ENCODE results near the gene ZEB2. TPM values are rescaled to one million over a fixed set of nuclear protein-coding genes. Genes with fewer than 3 reads are reported as not detected.

The ZEB2 gene
- total RNA-seq, 1 donor from 2014 or later = 108 TPM

DNA sequence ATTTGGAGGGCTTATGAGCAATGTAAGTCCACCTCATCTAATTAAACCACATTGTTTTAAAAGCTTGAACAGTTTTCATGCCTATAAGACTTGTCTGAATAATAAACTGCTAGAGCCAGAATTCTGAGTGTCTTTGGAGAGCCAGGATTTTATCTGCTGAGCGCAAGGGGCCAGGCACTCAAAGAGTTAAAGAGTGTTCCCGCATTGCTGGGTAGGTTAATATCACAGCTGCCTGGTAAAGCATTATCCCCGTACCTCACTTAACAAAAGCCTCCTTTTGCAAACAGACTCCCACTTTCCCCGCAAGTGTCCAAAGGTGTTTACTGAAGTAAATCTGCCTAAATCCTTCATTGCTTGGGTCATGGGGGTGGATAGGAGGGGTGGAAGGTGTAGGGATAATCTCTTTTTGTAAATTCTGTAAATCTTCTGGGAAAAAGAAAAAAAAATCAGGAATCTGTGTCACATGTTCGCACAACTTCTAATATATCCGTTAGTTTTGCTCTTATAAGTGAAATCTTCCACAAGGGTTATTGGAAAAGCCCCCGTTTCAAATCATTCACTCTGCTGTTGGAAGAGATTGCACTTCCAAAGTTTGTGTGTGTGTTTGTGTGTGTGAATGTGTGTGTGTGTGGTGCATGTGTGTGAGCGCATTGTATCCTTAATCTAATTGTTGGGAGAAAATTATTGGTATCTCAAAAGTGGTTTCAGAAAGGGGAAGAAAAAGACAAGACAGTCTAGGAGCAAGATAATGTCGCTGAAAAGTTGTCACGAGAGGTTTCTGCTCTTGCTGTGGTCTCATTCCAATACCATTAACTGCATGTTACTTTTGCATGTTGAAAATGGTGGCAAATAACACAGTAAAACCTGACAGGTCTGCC is 10.7 kb downstream of the ZEB2 start:
- Histone ChIP-seq H3K9ac (ENCODE audit: low read depth in 1 of 3, low read length in 3 of 3) (peak overlapping the region; percentile 57 to 92 (median 60)), H3K4me1 (ENCODE audit: control insufficient read depth in 3 of 3, insufficient read depth in 3 of 3, low read length in 3 of 3) (peaks cover 25 to 61% (median 53%) of the 10 kb centered on the region in 3 donors), H3K4me3 (ENCODE audit: low read length in 3 of 3) (peak overlapping the region; percentile 15 to 59 (median 51))

DNA sequence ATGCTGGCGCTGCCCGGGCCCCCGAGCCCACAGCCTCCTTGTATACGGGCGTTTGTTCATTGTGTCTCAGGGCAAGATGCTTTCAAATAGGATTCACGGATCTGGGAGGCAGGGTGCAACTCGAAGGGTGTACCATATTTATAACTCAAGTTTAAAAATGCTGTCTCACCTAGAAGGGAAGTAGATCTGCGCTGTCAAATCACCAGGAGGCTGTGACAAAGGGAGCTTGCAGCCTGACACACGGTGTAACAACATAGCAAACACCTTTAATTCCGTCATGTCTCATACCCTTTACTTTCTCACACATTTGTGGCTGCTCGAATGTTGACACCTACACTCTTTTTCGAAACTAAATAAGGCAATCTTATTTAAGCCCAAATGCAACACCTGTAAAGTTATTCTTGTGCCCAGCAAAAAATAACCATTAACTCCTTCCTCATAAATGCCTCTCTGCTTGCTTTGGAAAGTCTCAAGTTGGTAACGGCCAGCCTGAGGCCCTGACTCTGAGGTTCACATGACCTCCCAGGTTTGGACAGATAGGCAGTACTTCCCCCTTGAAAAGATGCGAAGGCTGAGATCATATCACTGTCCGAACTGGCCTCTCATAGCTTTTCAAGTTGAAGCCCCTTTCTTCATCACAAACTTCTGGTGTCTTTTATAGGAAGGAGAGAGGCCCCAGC is 11.6 kb downstream of the ZEB2 start:
- Histone ChIP-seq H3K9me3 (ENCODE audit: control insufficient read depth in 3 of 3, low read length in 3 of 3) (no peaks in the 10 kb centered on the region), H3K27ac (ENCODE audit: low read depth, low read length) (peak overlapping the region; percentile 96), H3K36me3 (ENCODE audit: control insufficient read depth in 3 of 3, insufficient read depth in 3 of 3, low read length in 3 of 3) (no peaks in the 10 kb centered on the region), H3K4me3 (ENCODE audit: low read length in 3 of 3) (peak overlapping the region; percentile 3 to 59 (median 51)), H3K4me1 (ENCODE audit: control insufficient read depth in 3 of 3, insufficient read depth in 3 of 3, low read length in 3 of 3) (peaks cover 24 to 70% (median 50%) of the 10 kb centered on the region in 3 donors), H3K27me3 (ENCODE audit: control insufficient read depth in 3 of 3, insufficient read depth in 3 of 3, low read length in 3 of 3) (no peaks in the 10 kb centered on the region), H3K9ac (ENCODE audit: low read depth in 1 of 3, low read length in 3 of 3) (peak overlapping the region; percentile 57 to 92 (median 60))

More for the DNA sequence above, 10.7 kb downstream of the ZEB2 start:
- Histone ChIP-seq H3K27me3 (ENCODE audit: control insufficient read depth in 3 of 3, insufficient read depth in 3 of 3, low read length in 3 of 3) (no peaks in the 10 kb centered on the region), H3K9me3 (ENCODE audit: control insufficient read depth in 3 of 3, low read length in 3 of 3) (no peaks in the 10 kb centered on the region), H3K36me3 (ENCODE audit: control insufficient read depth in 3 of 3, insufficient read depth in 3 of 3, low read length in 3 of 3) (no peaks in the 10 kb centered on the region), H3K27ac (ENCODE audit: low read depth, low read length) (peak overlapping the region; percentile 96)

DNA sequence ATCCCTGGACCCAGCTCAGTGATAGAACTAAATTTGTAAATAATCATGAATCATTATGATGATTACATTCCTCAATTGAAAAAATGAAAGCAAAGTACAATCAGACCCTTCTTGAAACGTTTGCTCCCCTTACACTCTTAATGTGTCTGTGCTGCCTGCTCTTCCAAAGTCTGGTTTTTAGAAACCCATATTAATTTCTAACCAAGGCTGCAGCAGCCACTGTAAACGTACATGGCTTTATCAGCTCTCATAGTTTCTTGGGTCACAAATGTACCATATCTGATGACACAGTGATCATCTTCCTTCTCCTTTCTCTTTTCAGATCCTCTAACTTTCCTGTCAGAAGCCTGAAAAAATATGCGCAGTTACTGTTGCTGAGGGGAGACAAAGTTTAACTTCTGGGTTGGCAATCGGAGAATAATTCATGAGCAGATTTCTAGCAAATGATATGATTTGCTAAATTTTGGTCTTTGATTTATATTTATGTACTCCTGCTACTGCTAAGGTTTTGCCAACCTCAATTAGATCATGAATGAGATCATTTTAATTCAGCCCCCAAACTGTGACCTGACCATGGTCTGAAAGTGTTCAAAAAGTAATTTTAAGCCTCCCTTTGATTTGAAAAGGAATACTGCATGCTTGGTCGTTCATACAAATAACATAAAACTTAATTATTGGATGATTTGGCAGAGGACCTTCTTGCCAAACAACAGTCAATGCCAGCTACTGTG is 12.3 kb downstream of the ZEB2 start:
- H3K9ac ChIP-seq (ENCODE audit: low read depth in 1 of 3, low read length in 3 of 3) = peak overlapping the region; percentile 57 to 92 (median 60)
- peaks cover 24 to 73% (median 48%) of the 10 kb centered on the region in 3 donors for H3K4me1 ChIP-seq (ENCODE audit: control insufficient read depth in 3 of 3, insufficient read depth in 3 of 3, low read length in 3 of 3)
- H3K4me3 ChIP-seq (ENCODE audit: low read length in 3 of 3) = peak overlapping the region; percentile 3 to 59 (median 51)
- no peaks in the 10 kb centered on the region for H3K27me3 ChIP-seq (ENCODE audit: control insufficient read depth in 3 of 3, insufficient read depth in 3 of 3, low read length in 3 of 3)
- H3K9me3 ChIP-seq (ENCODE audit: control insufficient read depth in 3 of 3, low read length in 3 of 3) = no peaks in the 10 kb centered on the region
- H3K27ac ChIP-seq (ENCODE audit: low read depth, low read length) = peak overlapping the region; percentile 96
- H3K36me3 ChIP-seq (ENCODE audit: control insufficient read depth in 3 of 3, insufficient read depth in 3 of 3, low read length in 3 of 3) = no peaks in the 10 kb centered on the region

DNA sequence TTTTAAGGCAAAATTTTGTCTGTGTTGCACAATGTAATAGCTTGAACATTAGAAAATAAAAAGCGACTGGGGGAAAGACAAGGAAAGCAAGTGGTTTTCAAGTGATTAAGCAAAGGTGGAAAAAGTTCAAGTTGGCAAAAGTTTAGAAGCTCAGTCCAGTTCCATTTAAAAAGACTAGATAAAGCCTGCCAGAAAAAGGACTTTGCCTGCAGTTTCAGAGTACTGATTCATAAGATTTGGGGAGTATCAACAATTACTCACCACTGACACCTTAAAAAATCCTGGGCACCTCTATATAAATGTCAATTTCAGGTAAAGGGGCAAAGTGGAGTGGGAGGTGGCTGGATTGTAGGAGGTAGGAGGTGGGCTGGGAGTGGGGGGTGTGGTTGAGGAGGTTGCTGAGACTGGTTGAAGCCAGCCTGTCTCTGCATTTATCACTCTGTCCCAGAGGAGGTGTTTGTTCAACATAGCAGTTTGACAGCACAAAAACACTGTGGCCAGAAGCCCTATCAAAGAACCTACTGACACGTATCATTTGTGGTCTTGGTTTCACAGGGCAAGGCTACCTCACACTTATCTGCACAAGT is 14.6 kb downstream of the ZEB2 start:
- Histone ChIP-seq H3K27me3 (ENCODE audit: control insufficient read depth in 3 of 3, insufficient read depth in 3 of 3, low read length in 3 of 3) (no peaks in the 10 kb centered on the region), H3K27ac (ENCODE audit: low read depth, low read length) (peak overlapping the region; percentile 51), H3K4me1 (ENCODE audit: control insufficient read depth in 3 of 3, insufficient read depth in 3 of 3, low read length in 3 of 3) (peaks cover 20 to 63% (median 40%) of the 10 kb centered on the region in 3 donors), H3K9ac (ENCODE audit: low read depth in 1 of 3, low read length in 3 of 3) (peak overlapping the region in 2 of 3 donors; percentile 35 to 42), H3K36me3 (ENCODE audit: control insufficient read depth in 3 of 3, insufficient read depth in 3 of 3, low read length in 3 of 3) (no peaks in the 10 kb centered on the region), H3K4me3 (ENCODE audit: low read length in 3 of 3) (peak overlapping the region in 1 of 3 donors; percentile 38), H3K9me3 (ENCODE audit: control insufficient read depth in 3 of 3, low read length in 3 of 3) (no peaks in the 10 kb centered on the region)

DNA sequence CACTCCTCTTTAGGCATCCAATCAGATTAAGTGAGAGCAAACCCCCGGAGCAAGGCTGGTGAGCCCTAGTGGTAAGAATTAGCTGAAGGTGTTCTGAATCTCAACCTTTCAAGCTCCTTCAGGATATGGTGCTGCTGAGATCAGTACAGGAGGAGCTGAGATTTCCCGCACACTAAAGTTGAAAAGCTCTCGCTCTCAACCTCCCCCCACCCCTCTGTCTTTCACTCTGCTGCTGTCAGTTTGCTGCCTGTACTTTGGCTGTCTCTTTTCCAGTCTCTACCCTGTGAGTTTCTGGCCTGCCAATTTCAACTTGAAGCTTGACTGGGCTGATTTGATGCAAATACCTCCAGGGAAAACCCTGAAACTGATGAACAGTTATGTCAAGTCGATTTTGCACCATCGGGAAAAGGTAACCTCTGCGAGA is 15.7 kb downstream of the ZEB2 start:
- Histone ChIP-seq H3K4me1 (ENCODE audit: control insufficient read depth in 3 of 3, insufficient read depth in 3 of 3, low read length in 3 of 3) (peaks cover 19 to 58% (median 36%) of the 10 kb centered on the region in 3 donors), H3K9me3 (ENCODE audit: control insufficient read depth in 3 of 3, low read length in 3 of 3) (no peaks in the 10 kb centered on the region), H3K4me3 (ENCODE audit: low read length in 3 of 3) (peak overlapping the region in 2 of 3 donors; percentile 15 to 23), H3K9ac (ENCODE audit: low read depth in 1 of 3, low read length in 3 of 3) (peak overlapping the region; percentile 0 to 46 (median 42)), H3K36me3 (ENCODE audit: control insufficient read depth in 3 of 3, insufficient read depth in 3 of 3, low read length in 3 of 3) (no peaks in the 10 kb centered on the region), H3K27me3 (ENCODE audit: control insufficient read depth in 3 of 3, insufficient read depth in 3 of 3, low read length in 3 of 3) (no peaks in the 10 kb centered on the region), H3K27ac (ENCODE audit: low read depth, low read length) (peak overlapping the region; percentile 51)

DNA sequence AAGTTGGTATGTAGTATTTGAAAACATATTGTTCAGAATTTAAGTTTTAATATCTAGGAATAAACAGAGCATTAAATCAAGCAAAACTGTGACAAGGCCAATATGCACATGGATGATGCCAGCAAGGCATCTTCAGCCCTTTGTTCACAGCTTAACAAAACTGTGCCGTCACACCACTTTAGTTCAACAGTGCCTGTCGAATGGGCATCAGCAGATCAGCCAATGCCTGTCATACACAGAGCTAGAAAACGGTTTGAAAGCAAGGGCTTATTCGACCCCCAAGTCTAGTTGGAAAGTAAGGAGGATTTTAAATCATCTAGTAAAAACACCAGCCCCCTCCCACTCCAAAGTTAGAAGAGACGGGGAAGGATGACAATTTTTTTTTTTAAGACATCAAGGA is 16.7 kb downstream of the ZEB2 start:
- H3K9me3 ChIP-seq (ENCODE audit: control insufficient read depth in 3 of 3, low read length in 3 of 3) = no peaks in the 10 kb centered on the region
- no peak overlapping the region for H3K9ac ChIP-seq (ENCODE audit: low read depth in 1 of 3, low read length in 3 of 3)
- H3K4me1 ChIP-seq (ENCODE audit: control insufficient read depth in 3 of 3, insufficient read depth in 3 of 3, low read length in 3 of 3) = peaks cover 12 to 50% (median 28%) of the 10 kb centered on the region in 3 donors
- H3K4me3 ChIP-seq (ENCODE audit: low read length in 3 of 3) = no peak overlapping the region
- no peaks in the 10 kb centered on the region for H3K36me3 ChIP-seq (ENCODE audit: control insufficient read depth in 3 of 3, insufficient read depth in 3 of 3, low read length in 3 of 3)
- H3K27me3 ChIP-seq (ENCODE audit: control insufficient read depth in 3 of 3, insufficient read depth in 3 of 3, low read length in 3 of 3) = no peaks in the 10 kb centered on the region
- no peak overlapping the region for H3K27ac ChIP-seq (ENCODE audit: low read depth, low read length)

DNA sequence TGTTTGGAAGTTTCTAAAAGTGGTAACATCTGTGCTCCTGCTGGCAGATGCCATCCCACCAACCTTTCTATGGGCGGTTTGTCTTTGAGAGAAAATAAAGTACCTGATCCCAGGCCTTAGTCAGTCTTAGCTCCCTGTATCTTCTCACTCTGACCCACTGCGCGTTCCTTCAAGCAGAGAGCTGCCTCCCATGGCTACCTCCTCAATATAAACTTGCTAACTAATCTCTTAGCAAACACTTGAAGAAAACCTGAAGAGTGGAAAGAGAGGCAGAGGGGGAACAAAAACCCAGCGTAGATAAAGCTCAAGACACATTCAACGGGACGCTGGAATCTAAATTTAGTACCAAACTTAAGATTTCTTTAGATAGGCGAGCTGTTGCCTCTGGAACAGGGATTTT is 17.6 kb downstream of the ZEB2 start:
- Histone ChIP-seq H3K36me3 (ENCODE audit: control insufficient read depth in 3 of 3, insufficient read depth in 3 of 3, low read length in 3 of 3) (no peaks in the 10 kb centered on the region), H3K27me3 (ENCODE audit: control insufficient read depth in 3 of 3, insufficient read depth in 3 of 3, low read length in 3 of 3) (no peaks in the 10 kb centered on the region), H3K9me3 (ENCODE audit: control insufficient read depth in 3 of 3, low read length in 3 of 3) (no peaks in the 10 kb centered on the region), H3K4me3 (ENCODE audit: low read length in 3 of 3) (no peak overlapping the region), H3K27ac (ENCODE audit: low read depth, low read length) (peak overlapping the region; percentile 41), H3K4me1 (ENCODE audit: control insufficient read depth in 3 of 3, insufficient read depth in 3 of 3, low read length in 3 of 3) (peaks cover 12 to 41% (median 23%) of the 10 kb centered on the region in 3 donors), H3K9ac (ENCODE audit: low read depth in 1 of 3, low read length in 3 of 3) (no peak overlapping the region)

DNA sequence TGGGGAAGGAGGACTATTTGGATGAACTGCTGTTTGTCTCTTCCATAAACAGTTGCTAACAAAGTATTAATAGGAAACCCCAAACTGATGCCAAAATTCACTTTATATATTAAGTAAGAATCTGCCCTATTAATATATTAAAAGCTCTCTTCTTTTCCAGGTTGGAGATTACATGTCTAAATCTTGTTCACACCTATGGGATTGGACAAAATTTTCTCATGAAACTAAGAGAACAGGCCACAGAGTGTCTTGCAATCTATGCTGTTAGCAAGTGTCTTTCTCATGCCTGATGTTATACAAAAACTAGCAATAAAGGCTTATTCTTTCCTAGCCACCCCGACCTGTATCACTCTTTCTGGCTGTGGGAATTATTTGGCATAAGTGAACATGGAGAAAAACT is 18.3 kb downstream of the ZEB2 start:
- H3K27me3 ChIP-seq (ENCODE audit: control insufficient read depth in 3 of 3, insufficient read depth in 3 of 3, low read length in 3 of 3) = no peaks in the 10 kb centered on the region
- no peak overlapping the region for H3K4me3 ChIP-seq (ENCODE audit: low read length in 3 of 3)
- H3K9me3 ChIP-seq (ENCODE audit: control insufficient read depth in 3 of 3, low read length in 3 of 3) = no peaks in the 10 kb centered on the region
- no peaks in the 10 kb centered on the region for H3K36me3 ChIP-seq (ENCODE audit: control insufficient read depth in 3 of 3, insufficient read depth in 3 of 3, low read length in 3 of 3)
- no peak overlapping the region for H3K9ac ChIP-seq (ENCODE audit: low read depth in 1 of 3, low read length in 3 of 3)
- peaks cover 12 to 44% (median 31%) of the 10 kb centered on the region in 3 donors for H3K4me1 ChIP-seq (ENCODE audit: control insufficient read depth in 3 of 3, insufficient read depth in 3 of 3, low read length in 3 of 3)
- H3K27ac ChIP-seq (ENCODE audit: low read depth, low read length) = peak overlapping the region; percentile 41

DNA sequence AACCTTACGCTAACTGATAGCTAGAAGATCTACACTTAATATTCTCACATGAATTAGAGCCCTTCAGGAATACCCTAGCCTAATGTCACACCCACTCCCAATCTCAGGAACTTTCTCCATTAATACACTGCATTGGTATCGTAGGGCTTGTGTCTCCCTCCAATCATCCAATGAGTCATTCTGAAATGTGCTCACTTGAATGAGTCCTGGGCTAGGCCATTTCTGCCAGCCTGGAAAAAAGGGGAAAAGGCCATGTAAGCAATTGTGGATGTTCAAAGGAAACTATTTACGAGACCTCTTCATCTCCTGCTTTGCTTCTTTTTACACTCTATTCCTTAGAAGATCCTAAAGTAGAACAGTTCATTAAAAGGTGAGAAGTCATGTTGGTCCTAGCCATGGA is 18.8 kb downstream of the ZEB2 start:
- H3K9ac ChIP-seq (ENCODE audit: low read depth in 1 of 3, low read length in 3 of 3) = no peak overlapping the region
- peaks cover 12 to 42% (median 33%) of the 10 kb centered on the region in 3 donors for H3K4me1 ChIP-seq (ENCODE audit: control insufficient read depth in 3 of 3, insufficient read depth in 3 of 3, low read length in 3 of 3)
- no peaks in the 10 kb centered on the region for H3K27me3 ChIP-seq (ENCODE audit: control insufficient read depth in 3 of 3, insufficient read depth in 3 of 3, low read length in 3 of 3)
- H3K9me3 ChIP-seq (ENCODE audit: control insufficient read depth in 3 of 3, low read length in 3 of 3) = no peaks in the 10 kb centered on the region
- no peak overlapping the region for H3K4me3 ChIP-seq (ENCODE audit: low read length in 3 of 3)
- no peak overlapping the region for H3K27ac ChIP-seq (ENCODE audit: low read depth, low read length)
- H3K36me3 ChIP-seq (ENCODE audit: control insufficient read depth in 3 of 3, insufficient read depth in 3 of 3, low read length in 3 of 3) = no peaks in the 10 kb centered on the region
